IPS-18c (cell line): ENCODE results near the gene FAM83D.
A peak's percentile ranks its signal among the peaks of the same experiment; 100 is the strongest.

Experiments
- H3K4me3 ChIP-seq: 2 replicates; pipeline ENCODE4 v1.7.0; 2013; ENCODE audit warnings: low read depth, mild to moderate bottlenecking, low read length, moderate library complexity; ENCODE audit not compliant: insufficient read depth
- H3K9me3 ChIP-seq: one replicate; pipeline ENCODE4 v1.6.1; 2013; ENCODE audit warnings: mild to moderate bottlenecking, low read length, moderate library complexity; ENCODE audit not compliant: control insufficient read depth, insufficient read depth

Gene FAM83D

GRCh38 chr20:38924718-38925117 is 1.5 kb upstream of the FAM83D start:
- no peaks in the 10 kb centered on the region for H3K9me3 ChIP-seq
- H3K4me3 ChIP-seq = no peak overlapping the region

GRCh38 chr20:38926934-38927616 is 858 bp downstream of the FAM83D start:
- Histone ChIP-seq H3K9me3 (no peaks in the 10 kb centered on the region), H3K4me3 (peak overlapping the region; percentile 89)

GRCh38 chr20:38927902-38928578 is 1.8 kb downstream of the FAM83D start:
- Histone ChIP-seq H3K9me3 (no peaks in the 10 kb centered on the region), H3K4me3 (peak overlapping the region; percentile 34; the same call in 1 of the 2 replicates)

GRCh38 chr20:38930242-38930569 is 4.0 kb downstream of the FAM83D start:
- H3K9me3 ChIP-seq = no peaks in the 10 kb centered on the region
- no peak overlapping the region for H3K4me3 ChIP-seq

GRCh38 chr20:38931984-38932383 is 5.8 kb downstream of the FAM83D start:
- Histone ChIP-seq H3K4me3 (no peak overlapping the region), H3K9me3 (no peaks in the 10 kb centered on the region)

GRCh38 chr20:38932457-38933120 is 6.4 kb downstream of the FAM83D start:
- H3K4me3 ChIP-seq = no peak overlapping the region

GRCh38 chr20:38934530-38934929 is 8.3 kb downstream of the FAM83D start:
- no peak overlapping the region for H3K4me3 ChIP-seq

More at GRCh38 chr20:38932457-38933120, 6.4 kb downstream of the FAM83D start:
- no peaks in the 10 kb centered on the region for H3K9me3 ChIP-seq

GRCh38 chr20:38935285-38935684 is 9.1 kb downstream of the FAM83D start:
- no peaks in the 10 kb centered on the region for H3K9me3 ChIP-seq

More at GRCh38 chr20:38934530-38934929, 8.3 kb downstream of the FAM83D start:
- H3K9me3 ChIP-seq = no peaks in the 10 kb centered on the region

GRCh38 chr20:38935967-38936407 is 9.8 kb downstream of the FAM83D start:
- H3K9me3 ChIP-seq = no peaks in the 10 kb centered on the region
- no peak overlapping the region for H3K4me3 ChIP-seq

More at GRCh38 chr20:38935285-38935684, 9.1 kb downstream of the FAM83D start:
- H3K4me3 ChIP-seq = no peak overlapping the region

- H3K9me3 ChIP-seq = no peaks in the 10 kb centered on the region
- no peak overlapping the region for H3K4me3 ChIP-seq
Measured at GRCh38 chr20:38937000-38937399, 10.8 kb downstream of the FAM83D start.

GRCh38 chr20:38937978-38938473 is 11.8 kb downstream of the FAM83D start:
- Histone ChIP-seq H3K9me3 (no peaks in the 10 kb centered on the region), H3K4me3 (no peak overlapping the region)

- Histone ChIP-seq H3K9me3 (no peaks in the 10 kb centered on the region), H3K4me3 (no peak overlapping the region)
Measured at GRCh38 chr20:38939686-38940085, 13.5 kb downstream of the FAM83D start.

GRCh38 chr20:38940644-38941043 is 14.4 kb downstream of the FAM83D start:
- no peaks in the 10 kb centered on the region for H3K9me3 ChIP-seq
- H3K4me3 ChIP-seq = no peak overlapping the region

- no peaks in the 10 kb centered on the region for H3K9me3 ChIP-seq
Measured at GRCh38 chr20:38941726-38942389, 15.6 kb downstream of the FAM83D start.

GRCh38 chr20:38945012-38945411 is 18.8 kb downstream of the FAM83D start:
- Histone ChIP-seq H3K4me3 (no peak overlapping the region), H3K9me3 (no peaks in the 10 kb centered on the region)

More at GRCh38 chr20:38941726-38942389, 15.6 kb downstream of the FAM83D start:
- H3K4me3 ChIP-seq = no peak overlapping the region

- Histone ChIP-seq H3K9me3 (no peaks in the 10 kb centered on the region), H3K4me3 (no peak overlapping the region)
Measured at GRCh38 chr20:38946836-38947235, 20.6 kb downstream of the FAM83D start.

GRCh38 chr20:38947931-38948362 is 21.7 kb downstream of the FAM83D start:
- Histone ChIP-seq H3K4me3 (no peak overlapping the region), H3K9me3 (no peaks in the 10 kb centered on the region)
